Measurements from ENCODE around the gene CCDC171.

Gene CCDC171

DNA sequence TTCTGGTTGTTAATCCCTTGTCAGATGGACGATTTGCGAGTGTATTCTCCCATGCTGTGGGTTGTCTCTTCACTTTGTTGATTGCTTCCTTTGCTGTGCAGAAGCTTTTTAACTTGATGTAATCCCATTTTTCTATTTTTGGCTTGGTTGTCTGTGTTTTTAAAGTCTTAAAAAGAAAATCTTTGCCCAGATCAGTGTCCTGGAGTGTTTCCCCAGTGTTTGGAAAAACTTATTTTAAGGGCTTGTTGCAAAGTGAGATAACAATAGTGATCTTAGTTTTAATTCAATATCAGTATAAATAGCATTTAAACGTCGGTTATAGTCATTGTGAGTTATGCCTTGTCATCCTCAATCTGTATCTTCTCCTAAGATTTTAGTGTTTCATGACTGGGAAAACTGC, 329.5 kb downstream of the CCDC171 start:
- Histone ChIP-seq H3K27me3 (replicated peaks) (no peaks in the 10 kb centered on the region), H3K4me3 (ENCODE audit: low read depth, low read length) (no peak overlapping the region), H3K27ac (no peak overlapping the region), H3K36me3 (replicated peaks) (no peaks in the 10 kb centered on the region)
- no peak for DNase-seq
- no peak for TF ChIP-seq CTCF (IDR thresholded peaks at IDR 0.05; ENCODE audit: low read depth, low read length, missing control alignments)
- in situ Hi-C loops (cut with HindIII; ENCODE audit: low pct_ligation_motif_present, low sequenced_read_pairs) = no loop called here

- no peak for DNase-seq
- H3K27me3 ChIP-seq (replicated peaks) = no peaks in the 10 kb centered on the region
- in situ Hi-C loops (cut with HindIII; ENCODE audit: low pct_ligation_motif_present, low sequenced_read_pairs) = no loop called here
- no peak overlapping the region for H3K4me3 ChIP-seq (ENCODE audit: low read depth, low read length)
- no peaks in the 10 kb centered on the region for H3K36me3 ChIP-seq (replicated peaks)
- no peak for TF ChIP-seq CTCF (IDR thresholded peaks at IDR 0.05; ENCODE audit: low read depth, low read length, missing control alignments)
- no peak overlapping the region for H3K27ac ChIP-seq
Measured at GRCh38 chr9:15882883-15883282, 330.0 kb downstream of the CCDC171 start.

GRCh38 chr9:15885464-15885863, 332.6 kb downstream of the CCDC171 start:
- in situ Hi-C loops (cut with HindIII; ENCODE audit: low pct_ligation_motif_present, low sequenced_read_pairs) = no loop called here
- Histone ChIP-seq H3K36me3 (replicated peaks) (no peaks in the 10 kb centered on the region), H3K27ac (no peak overlapping the region), H3K4me3 (ENCODE audit: low read depth, low read length) (no peak overlapping the region), H3K27me3 (replicated peaks) (no peaks in the 10 kb centered on the region)
- no peak for TF ChIP-seq CTCF (IDR thresholded peaks at IDR 0.05; ENCODE audit: low read depth, low read length, missing control alignments)
- DNase-seq = no peak

DNA sequence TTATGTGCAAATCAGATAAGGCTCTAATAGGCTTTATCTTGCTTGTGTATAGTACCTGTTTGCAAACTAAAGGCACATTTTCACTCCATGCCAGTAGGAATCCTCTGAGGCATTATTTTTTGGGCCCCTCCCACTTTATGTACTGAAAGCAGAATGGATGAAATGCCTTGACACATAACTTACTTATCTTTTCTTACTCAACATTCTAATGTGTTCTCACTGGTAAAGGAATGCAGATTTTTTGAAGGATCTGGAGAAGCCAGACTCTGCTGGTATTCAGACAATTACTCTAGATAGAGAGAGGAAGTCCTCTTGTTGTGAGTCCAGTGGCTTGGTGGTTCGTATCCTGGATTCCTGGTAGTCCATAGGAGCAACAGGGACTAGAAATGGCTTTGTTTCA, 336.7 kb downstream of the CCDC171 start:
- Histone ChIP-seq H3K36me3 (replicated peaks) (no peaks in the 10 kb centered on the region), H3K4me3 (ENCODE audit: low read depth, low read length) (no peak overlapping the region), H3K27me3 (replicated peaks) (no peaks in the 10 kb centered on the region), H3K27ac (no peak overlapping the region)
- in situ Hi-C loops (cut with HindIII; ENCODE audit: low pct_ligation_motif_present, low sequenced_read_pairs) = no loop called here
- peak; percentile 55 for DNase-seq
- TF ChIP-seq CTCF (IDR thresholded peaks at IDR 0.05; ENCODE audit: low read depth, low read length, missing control alignments) = no peak

DNA sequence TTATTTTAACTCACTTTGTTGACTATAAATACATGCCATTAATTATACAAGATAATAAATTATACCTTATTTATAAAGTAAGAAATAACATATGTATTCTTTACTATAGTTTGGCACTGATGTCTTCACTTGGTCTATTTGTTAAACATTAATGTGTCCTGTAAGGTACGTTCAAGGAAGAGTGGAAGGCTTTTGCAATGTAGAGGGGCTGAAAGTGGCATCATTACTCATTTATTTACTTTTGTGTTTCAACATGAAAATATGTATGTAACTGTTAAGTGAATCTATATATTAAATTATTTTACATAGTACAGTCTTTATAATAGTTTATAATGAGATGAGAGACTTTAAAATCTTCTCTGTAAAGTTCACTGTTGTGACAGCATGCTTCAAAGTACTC, 348.7 kb downstream of the CCDC171 start:
- Histone ChIP-seq H3K4me3 (ENCODE audit: low read depth, low read length) (no peak overlapping the region), H3K27ac (no peak overlapping the region), H3K36me3 (replicated peaks) (no peaks in the 10 kb centered on the region), H3K27me3 (replicated peaks) (no peaks in the 10 kb centered on the region)
- TF ChIP-seq CTCF (IDR thresholded peaks at IDR 0.05; ENCODE audit: low read depth, low read length, missing control alignments) = no peak
- in situ Hi-C loops (cut with HindIII; ENCODE audit: low pct_ligation_motif_present, low sequenced_read_pairs) = no loop called here
- DNase-seq = no peak

- no peak for DNase-seq
- no peaks in the 10 kb centered on the region for H3K36me3 ChIP-seq (replicated peaks)
- in situ Hi-C loops (cut with HindIII; ENCODE audit: low pct_ligation_motif_present, low sequenced_read_pairs) = no loop called here
- no peaks in the 10 kb centered on the region for H3K27me3 ChIP-seq (replicated peaks)
- no peak overlapping the region for H3K4me3 ChIP-seq (ENCODE audit: low read depth, low read length)
- TF ChIP-seq CTCF (IDR thresholded peaks at IDR 0.05; ENCODE audit: low read depth, low read length, missing control alignments) = no peak
- H3K27ac ChIP-seq = no peak overlapping the region
Measured at GRCh38 chr9:15909297-15909696, 356.5 kb downstream of the CCDC171 start.

All from brain microvascular endothelial cell (primary cell).